Effector memory CD4-positive, alpha-beta T cell (primary cell): ENCODE data around the gene TMEM95.
"Not testable (repeated sequence)": the region's sequence is repeated elsewhere in the genome, so short reads cannot be mapped to it uniquely, and the experiment has no call there.

Experiments used
- DNase-seq, 3 donors: peaks; one replicate each; pipeline ENCODE4 v3.0.0-alpha.2; 2020
- H3K27ac ChIP-seq: 2 replicates; pipeline ENCODE4 v1.7.0; 2013; ENCODE audit warnings: mild to moderate bottlenecking, low read length, moderate library complexity; ENCODE audit not compliant: insufficient read depth, poor library complexity, severe bottlenecking
- H3K27me3 ChIP-seq: replicated peaks from 2 replicates; pipeline ENCODE4 v1.7.0; 2013; ENCODE audit warnings: mild to moderate bottlenecking, low read length; ENCODE audit not compliant: insufficient read depth, control insufficient read depth, poor library complexity, severe bottlenecking
- H3K36me3 ChIP-seq: 2 replicates; pipeline ENCODE4 v1.7.0; 2013; ENCODE audit warnings: mild to moderate bottlenecking, low read length, moderate library complexity; ENCODE audit not compliant: control insufficient read depth, insufficient read depth
- H3K4me1 ChIP-seq: 2 replicates; pipeline ENCODE4 v1.7.0; 2013; ENCODE audit warnings: low read length, mild to moderate bottlenecking; ENCODE audit not compliant: control insufficient read depth, insufficient read depth, poor library complexity, severe bottlenecking
- H3K4me3 ChIP-seq: 2 replicates; pipeline ENCODE4 v1.7.0; 2013; ENCODE audit warnings: low read length, low read depth, mild to moderate bottlenecking; ENCODE audit not compliant: insufficient read depth, poor library complexity, severe bottlenecking
- H3K9me3 ChIP-seq: 2 replicates; pipeline ENCODE4 v1.7.0; 2013; ENCODE audit warnings: mild to moderate bottlenecking, low read length, moderate library complexity; ENCODE audit not compliant: control insufficient read depth

The TMEM95 gene

DNA sequence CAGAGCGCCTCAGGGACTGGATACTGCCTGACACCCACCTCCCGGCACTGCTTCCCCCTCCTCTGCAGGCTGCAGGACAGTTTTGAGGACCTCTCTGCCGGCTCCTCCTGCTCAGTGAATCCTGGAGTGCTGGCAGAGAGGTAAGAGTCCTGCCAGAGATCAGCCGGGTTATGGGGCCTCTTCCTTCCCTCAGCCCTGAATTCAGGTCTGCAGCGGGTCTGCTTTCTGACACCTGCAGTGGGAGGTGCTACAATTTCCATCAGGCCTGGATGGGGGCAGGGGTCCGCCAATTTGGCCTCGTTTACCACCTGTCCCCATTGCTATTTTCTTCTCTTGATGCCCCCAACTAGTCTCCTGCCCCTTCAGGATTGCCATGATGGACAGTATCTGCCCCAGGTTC, 22.8 kb upstream of the TMEM95 start:
- Histone ChIP-seq H3K4me3 (peak overlapping the region; percentile 15), H3K27ac (no peak overlapping the region), H3K27me3 (no peaks in the 10 kb centered on the region), H3K36me3 (no peaks in the 10 kb centered on the region), H3K4me1 (peaks cover 46% of the 10 kb centered on the region), H3K9me3 (no peaks in the 10 kb centered on the region)
- no peak for DNase-seq

DNA sequence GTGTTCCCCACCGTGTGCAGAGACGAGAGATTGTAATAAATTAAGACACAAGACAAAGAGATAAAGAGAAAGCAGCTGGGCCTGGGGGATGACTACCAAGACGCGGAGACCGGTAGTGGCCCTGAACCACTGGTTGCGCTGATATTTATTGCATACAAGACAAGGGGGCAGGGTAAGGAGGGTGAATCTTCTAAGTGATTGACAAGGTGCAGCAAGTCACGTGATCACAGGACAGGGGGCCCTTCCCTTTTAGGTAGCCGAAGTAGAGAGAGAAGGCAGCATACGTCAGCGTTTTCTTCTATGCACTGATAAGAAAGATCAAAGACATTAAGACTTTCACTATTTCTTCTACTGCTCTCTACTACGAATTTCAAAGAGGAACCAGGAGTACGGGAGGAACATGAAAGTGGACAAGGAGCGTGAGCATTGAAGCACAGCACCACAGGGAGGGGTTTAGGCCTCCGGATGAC, 22.3 kb upstream of the TMEM95 start:
- not testable (repeated sequence) for H3K36me3 ChIP-seq, H3K27me3 ChIP-seq, H3K9me3 ChIP-seq
- DNase-seq: peak in 1 of 3 donors; percentile 60
- H3K4me1 ChIP-seq: peaks cover 51% of the 10 kb centered on the region
- peak overlapping the region; percentile 9 for H3K27ac ChIP-seq
- peak overlapping the region; percentile 15 for H3K4me3 ChIP-seq

- Histone ChIP-seq H3K36me3 (peaks cover 9% of the 10 kb centered on the region), H3K4me3 (no peak overlapping the region), H3K4me1 (peaks cover 65% of the 10 kb centered on the region), H3K27ac (peak overlapping the region; percentile 38), H3K9me3 (no peaks in the 10 kb centered on the region), H3K27me3 (no peaks in the 10 kb centered on the region)
- no peak for DNase-seq
These were observed 19.9 kb upstream of the TMEM95 start for GRCh38 chr17:7334938-7335538.

DNA sequence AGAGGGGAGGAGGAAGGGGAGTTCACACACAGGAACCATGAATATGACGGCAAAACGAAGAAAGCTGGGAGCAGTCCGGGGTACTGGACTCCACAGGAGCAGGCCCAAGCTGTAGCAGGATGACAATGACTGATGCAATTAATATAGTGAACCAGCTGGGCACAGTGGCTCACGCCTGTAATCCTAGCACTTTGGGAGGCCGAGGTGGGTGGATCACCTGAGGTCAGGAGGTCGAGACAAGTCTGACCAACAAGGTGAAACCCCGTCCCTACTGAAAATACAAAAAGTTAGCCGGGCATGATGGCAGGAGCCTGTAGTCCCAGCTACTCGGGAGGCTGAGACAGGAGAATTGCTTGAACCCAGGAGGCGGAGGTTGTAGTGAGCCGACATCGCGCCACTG, 19.2 kb upstream of the TMEM95 start:
- H3K36me3 ChIP-seq: peaks cover 15% of the 10 kb centered on the region
- H3K4me1 ChIP-seq: peaks cover 59% of the 10 kb centered on the region
- not testable (repeated sequence) for H3K27me3 ChIP-seq, DNase-seq, H3K9me3 ChIP-seq
- peak overlapping the region; percentile 71 for H3K27ac ChIP-seq
- H3K4me3 ChIP-seq: peak overlapping the region; percentile 75

GRCh38 chr17:7336240-7337175, 18.4 kb upstream of the TMEM95 start, which contains the start of gene ACAP1:
ACAP1 (plus strand) TSS chr17:7336529; CDS start chr17:7336735, 206 bp downstream.
- H3K27me3 ChIP-seq: no peaks in the 10 kb centered on the region
- no peaks in the 10 kb centered on the region for H3K9me3 ChIP-seq
- peaks cover 22% of the 10 kb centered on the region for H3K36me3 ChIP-seq
- DNase-seq: peak; percentile 68 to 78 (median 77)
- peak within 1 kb of the TSS; percentile 71 for H3K27ac ChIP-seq
- peaks cover 58% of the 10 kb centered on the region for H3K4me1 ChIP-seq
- H3K4me3 ChIP-seq: peak within 1 kb of the TSS; percentile 75

GRCh38 chr17:7337600-7337999, 17.4 kb upstream of the TMEM95 start:
- Histone ChIP-seq H3K27ac (peak overlapping the region; percentile 71), H3K4me3 (peak overlapping the region; percentile 75)
- H3K27me3 ChIP-seq: not testable (repeated sequence)

DNA sequence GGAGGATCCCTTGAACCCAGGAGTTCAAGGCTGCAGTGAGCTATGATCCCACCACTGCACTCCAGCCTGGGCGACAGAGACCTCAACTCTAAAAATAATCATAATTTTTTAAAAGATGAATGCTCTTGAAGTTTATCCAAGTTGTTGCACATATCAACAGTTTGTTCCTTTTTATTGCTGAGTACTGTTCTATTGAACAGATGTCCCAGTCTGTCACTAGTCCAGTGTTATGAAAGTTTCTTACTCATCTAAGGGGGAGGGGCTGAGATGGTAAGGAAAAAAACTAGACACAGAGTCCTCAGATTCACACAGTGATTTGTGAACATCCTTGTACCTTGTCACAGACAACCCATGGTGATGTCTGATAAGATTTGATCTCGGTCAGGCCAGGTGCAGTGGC, 14.8 kb upstream of the TMEM95 start:
- H3K4me1 ChIP-seq: peaks cover 32% of the 10 kb centered on the region
- H3K36me3 ChIP-seq: peaks cover 59% of the 10 kb centered on the region
- H3K9me3 ChIP-seq: no peaks in the 10 kb centered on the region
- H3K27ac ChIP-seq: peak overlapping the region; percentile 18
- no peaks in the 10 kb centered on the region for H3K27me3 ChIP-seq
- no peak for DNase-seq
- no peak overlapping the region for H3K4me3 ChIP-seq

More at GRCh38 chr17:7337600-7337999, 17.4 kb upstream of the TMEM95 start:
- peaks cover 49% of the 10 kb centered on the region for H3K4me1 ChIP-seq
- H3K36me3 ChIP-seq: peaks cover 33% of the 10 kb centered on the region
- not testable (repeated sequence) for H3K9me3 ChIP-seq, DNase-seq

GRCh38 chr17:7341842-7342241, 13.1 kb upstream of the TMEM95 start:
- Histone ChIP-seq H3K27ac (no peak overlapping the region), H3K4me3 (no peak overlapping the region), H3K9me3 (no peaks in the 10 kb centered on the region), H3K36me3 (peaks cover 75% of the 10 kb centered on the region), H3K27me3 (no peaks in the 10 kb centered on the region), H3K4me1 (peaks cover 21% of the 10 kb centered on the region)
- no peak for DNase-seq

- no peaks in the 10 kb centered on the region for H3K27me3 ChIP-seq
- H3K9me3 ChIP-seq: no peaks in the 10 kb centered on the region
- peaks cover 89% of the 10 kb centered on the region for H3K36me3 ChIP-seq
- H3K27ac ChIP-seq: no peak overlapping the region
- no peak overlapping the region for H3K4me3 ChIP-seq
- DNase-seq: no peak
- peaks cover 11% of the 10 kb centered on the region for H3K4me1 ChIP-seq
These were observed 11.7 kb upstream of the TMEM95 start for GRCh38 chr17:7343250-7343649.
